Breast epithelium (tissue), 3 donors: ENCODE results near the gene MINDY2.

ENCODE experiments used
- CTCF ChIP-seq, 3 donors: fragments of 450-650 bp; IDR thresholded peaks; one replicate each; pipeline ENCODE4 v1.5.1; 2016 to 2017; ENCODE audit warnings: antibody characterized with exemption in 3 of 3, mild to moderate bottlenecking in 3 of 3, moderate library complexity in 3 of 3
- POLR2A ChIP-seq: fragments of 450-650 bp; IDR thresholded peaks from one replicate; pipeline ENCODE4 v1.6.1; 2016; ENCODE audit warnings: antibody characterized with exemption, mild to moderate bottlenecking, moderate library complexity
- POLR2AphosphoS5 ChIP-seq, 3 donors: sonication (generic); formaldehyde crosslinking; IDR thresholded peaks; one replicate each; pipeline ENCODE4 v1.6.1; 2017; ENCODE audit warnings: antibody characterized with exemption in 3 of 3

- no peak for TF ChIP-seq CTCF (IDR thresholded peaks at IDR 0.05)
- no peak for TF ChIP-seq POLR2AphosphoS5 (IDR thresholded peaks at IDR 0.05)
- no peak for TF ChIP-seq POLR2A
Observed at GRCh38 chr15:58856086-58856485, 85.0 kb downstream of the MINDY2 start.
